Spleen (tissue), 11 donors: Measurements from ENCODE around the gene NFKBIZ. TPM values are rescaled to one million over a fixed set of nuclear protein-coding genes. Genes with fewer than 3 reads are reported as not detected.

ENCODE experiments used
- DNase-seq: peaks from one replicate; pipeline ENCODE4 v3.0.0-alpha.2; 2020
- H3K27ac ChIP-seq, 8 donors: fragments of 200-600 bp; sonication (generic) in 7 of 8; 1 replicate in 4 of 8; 2 replicates in 4 of 8; pipeline versions ENCODE4 v1.5.0 to v1.8.0; 2016 to 2021; ENCODE audit warnings: inconsistent platforms in 4 of 8, mild to moderate bottlenecking in 4 of 8, moderate library complexity in 1 of 8
- H3K27me3 ChIP-seq, 7 donors: fragments of 200-600 bp; sonication (generic) in 6 of 7; replicated peaks in 1 of 7; 1 replicate in 4 of 7; 2 replicates in 3 of 7; pipeline versions ENCODE4 v1.5.0 to v1.8.0; 2016 to 2021; ENCODE audit warnings: inconsistent platforms in 3 of 7, mild to moderate bottlenecking in 1 of 7
- H3K36me3 ChIP-seq, 6 donors: fragments of 200-600 bp; sonication (generic) in 5 of 6; 1 replicate in 4 of 6; 2 replicates in 2 of 6; pipeline versions ENCODE4 v1.5.0 to v1.8.0; 2016 to 2021; ENCODE audit warnings: inconsistent platforms in 2 of 6
- H3K4me1 ChIP-seq, 6 donors: fragments of 200-600 bp; sonication (generic) in 5 of 6; 1 replicate in 3 of 6; 2 replicates in 3 of 6; pipeline versions ENCODE4 v1.5.0 to v1.8.0; 2016 to 2021; ENCODE audit warnings: inconsistent platforms in 3 of 6
- H3K4me3 ChIP-seq, 8 donors: fragments of 200-600 bp; sonication (generic) in 7 of 8; 1 replicate in 4 of 8; 2 replicates in 4 of 8; pipeline versions ENCODE4 v1.5.0 to v1.8.0; 2016 to 2021; ENCODE audit warnings: inconsistent platforms in 4 of 8, mild to moderate bottlenecking in 4 of 8, moderate library complexity in 2 of 8
- H3K9me3 ChIP-seq, 8 donors: fragments of 200-600 bp; sonication (generic) in 7 of 8; 1 replicate in 4 of 8; 2 replicates in 4 of 8; pipeline versions ENCODE4 v1.5.0 to v1.8.0; 2016 to 2021; ENCODE audit warnings: inconsistent platforms in 4 of 8
- CTCF ChIP-seq, 11 experiments: fragments of 200-600 bp in 7 of 11; fragments of 450-650 bp in 4 of 11; sonication (generic) in 4 of 11; IDR thresholded peaks in 8 of 11; conservative IDR thresholded peaks in 3 of 11; 1 replicate in 7 of 11; 2 replicates in 4 of 11; pipeline versions ENCODE4 v1.4.0 to v1.8.0; 2016 to 2021; ENCODE audit warnings: antibody characterized with exemption in 11 of 11, inconsistent platforms in 4 of 11, mild to moderate bottlenecking in 1 of 11
- POLR2A ChIP-seq, 3 donors: fragments of 450-650 bp; IDR thresholded peaks; one replicate each; pipeline ENCODE4 v1.5.1; 2017; ENCODE audit warnings: antibody characterized with exemption in 3 of 3, mild to moderate bottlenecking in 1 of 3
- POLR2AphosphoS5 ChIP-seq, 3 donors: sonication (generic); formaldehyde crosslinking; IDR thresholded peaks; one replicate each; pipeline ENCODE4 v1.5.1; 2017; ENCODE audit warnings: antibody characterized with exemption in 3 of 3
- WGBS, 5 donors: extraction: QIAGEN DNeasy Blood & Tissue Kit in 3 of 5; methylation state at CpG; one replicate each; pipeline versions ENCODE4 v1.1.5 to v1.1.7; 2013 to 2018; 5-methylcytosine and 5-hydroxymethylcytosine counted together
- intact Hi-C: fragments of 100-400 bp; cut with DNase I; formaldehyde crosslinking; loops from one replicate; pipeline ENCODE4 v1.15.0; 2023; ENCODE audit warnings: low total_unique reads
- polyA plus RNA-seq, 3 donors: library from polyadenylated mRNA; stranded (reverse); fragments of 200-250 nt; gene quantifications; one replicate each; pipeline ENCODE4 v1.2.1, GENCODE V29; 2013
- total RNA-seq, 7 donors: library from RNA; depleted of rRNA in 3 of 7; stranded (reverse); fragments of >200 nt in 3 of 7; fragmentation: NEBNext Ultra II Directional in 4 of 7; extraction: Animal tissue kit (Norgen Biotek cat#: 25700) in 4 of 7; gene quantifications; one replicate each; pipeline versions ENCODE4 v1.1.0 to v1.2.1, GENCODE V29; 2016 to 2021
- donor health status: healthy with polysubstance abuse.
- donor health status: DM: no; HTN: no; CAD: no; lungs with moderate emphysema.
- donor health status: DM: no; HTN: no; CAD: no.
- donor health status: Bipolar disorder and iron deficiency.
- donor health status: healthy.
- donor health status: DM: no; HTN: no; CAD: no.
- donor health status: DM: yes; HTN: yes; CAD: no.

NFKBIZ gene
- total and polyA plus RNA-seq, 10 donors: 11.6 to 220 (median 90.1) TPM

GRCh38 chr3:101813817-101814440, 35.4 kb upstream of the NFKBIZ start:
- intact Hi-C loops: no loop called here
- Histone ChIP-seq H3K4me1 (peaks cover 9 to 81% (median 31%) of the 10 kb centered on the region in 6 donors), H3K36me3 (peaks cover 0 to 15% (median 5%) of the 10 kb centered on the region in 6 donors), H3K4me3 (no peak overlapping the region), H3K27ac (no peak overlapping the region), H3K9me3 (no peaks in the 10 kb centered on the region), H3K27me3 (no peaks in the 10 kb centered on the region)
- TF ChIP-seq POLR2A (IDR thresholded peaks at IDR 0.05): no peak
- TF ChIP-seq CTCF (IDR thresholded peaks at IDR 0.05 in 8 of 11, conservative IDR thresholded peaks at IDR 0.05 in 3 of 11): peak in 9 of 11 experiments; percentile 30 to 66 (median 57)
- TF ChIP-seq POLR2AphosphoS5 (IDR thresholded peaks at IDR 0.05): no peak
- 73 to 85% (median 81%) methylated on average over 7 of the region's 7 CpGs for WGBS, 5 donors
- DNase-seq: no peak

GRCh38 chr3:101814835-101815234, 34.5 kb upstream of the NFKBIZ start:
- Histone ChIP-seq H3K27ac (no peak overlapping the region), H3K27me3 (no peaks in the 10 kb centered on the region), H3K4me3 (no peak overlapping the region), H3K9me3 (no peaks in the 10 kb centered on the region), H3K4me1 (peaks cover 3 to 81% (median 24%) of the 10 kb centered on the region in 6 donors), H3K36me3 (peaks cover 0 to 15% (median 5%) of the 10 kb centered on the region in 6 donors)
- WGBS, 5 donors: 66 to 71% (median 67%) methylated on average over 3 of the region's 3 CpGs
- intact Hi-C loops: no loop called here
- TF ChIP-seq POLR2AphosphoS5 (IDR thresholded peaks at IDR 0.05) (no peak), CTCF (IDR thresholded peaks at IDR 0.05 in 8 of 11, conservative IDR thresholded peaks at IDR 0.05 in 3 of 11) (no peak), POLR2A (IDR thresholded peaks at IDR 0.05) (no peak)
- no peak for DNase-seq

GRCh38 chr3:101816215-101817149, 32.8 kb upstream of the NFKBIZ start:
- Histone ChIP-seq H3K4me1 (peaks cover 2 to 74% (median 22%) of the 10 kb centered on the region in 6 donors), H3K9me3 (no peaks in the 10 kb centered on the region), H3K4me3 (no peak overlapping the region), H3K36me3 (peaks cover 0 to 22% (median 9%) of the 10 kb centered on the region in 6 donors), H3K27me3 (no peaks in the 10 kb centered on the region), H3K27ac (peak overlapping the region in 3 of 8 donors; percentile 49 to 71 (median 61))
- no peak for TF ChIP-seq POLR2A (IDR thresholded peaks at IDR 0.05)
- no peak for TF ChIP-seq CTCF (IDR thresholded peaks at IDR 0.05 in 8 of 11, conservative IDR thresholded peaks at IDR 0.05 in 3 of 11)
- no peak for TF ChIP-seq POLR2AphosphoS5 (IDR thresholded peaks at IDR 0.05)
- DNase-seq: no peak
- WGBS, 5 donors: 76 to 92% (median 82%) methylated on average over 4 of the region's 4 CpGs
- intact Hi-C loops: no loop called here

- Histone ChIP-seq H3K36me3 (peaks cover 0 to 31% (median 13%) of the 10 kb centered on the region in 6 donors), H3K4me3 (no peak overlapping the region), H3K27ac (peak overlapping the region in 6 of 8 donors; percentile 38 to 72 (median 57)), H3K9me3 (no peaks in the 10 kb centered on the region), H3K27me3 (no peaks in the 10 kb centered on the region), H3K4me1 (peaks cover 2 to 67% (median 22%) of the 10 kb centered on the region in 6 donors)
- DNase-seq: peak; percentile 76
- WGBS, 5 donors: 72 to 82% (median 75%) methylated on average over 5 of the region's 5 CpGs
- TF ChIP-seq POLR2A (IDR thresholded peaks at IDR 0.05) (no peak), POLR2AphosphoS5 (IDR thresholded peaks at IDR 0.05) (peak in 1 of 3 donors; percentile 6), CTCF (IDR thresholded peaks at IDR 0.05 in 8 of 11, conservative IDR thresholded peaks at IDR 0.05 in 3 of 11) (no peak)
- intact Hi-C loops: no loop called here
Observed at GRCh38 chr3:101817992-101818391, 31.3 kb upstream of the NFKBIZ start.
